Measurements from ENCODE around the gene NEAT1.
A peak's percentile ranks its signal among the peaks of the same experiment; 100 is the strongest.

Gene NEAT1

GRCh38 chr11:65421794-65422632, 585 bp upstream of the NEAT1 start:
- DNase-seq (ENCODE audit: low read depth) = peak; percentile 90

DNA sequence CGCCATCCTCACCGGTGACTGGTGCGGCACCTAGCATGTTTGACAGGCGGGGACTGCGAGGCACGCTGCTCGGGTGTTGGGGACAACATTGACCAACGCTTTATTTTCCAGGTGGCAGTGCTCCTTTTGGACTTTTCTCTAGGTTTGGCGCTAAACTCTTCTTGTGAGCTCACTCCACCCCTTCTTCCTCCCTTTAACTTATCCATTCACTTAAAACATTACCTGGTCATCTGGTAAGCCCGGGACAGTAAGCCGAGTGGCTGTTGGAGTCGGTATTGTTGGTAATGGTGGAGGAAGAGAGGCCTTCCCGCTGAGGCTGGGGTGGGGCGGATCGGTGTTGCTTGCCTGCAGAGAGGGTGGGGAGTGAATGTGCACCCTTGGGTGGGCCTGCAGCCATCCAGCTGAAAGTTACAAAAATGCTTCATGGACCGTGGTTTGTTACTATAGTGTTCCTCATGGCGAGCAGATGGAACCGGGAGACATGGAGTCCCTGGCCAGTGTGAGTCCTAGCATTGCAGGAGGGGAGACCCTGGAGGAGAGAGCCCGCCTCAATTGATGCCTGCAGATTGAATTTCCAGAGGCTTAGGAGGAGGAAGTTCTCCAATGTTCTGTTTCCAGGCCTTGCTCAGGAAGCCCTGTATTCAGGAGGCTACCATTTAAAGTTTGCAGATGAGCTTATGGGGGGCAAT, 1.1 kb downstream of the NEAT1 start:
- DNase-seq (ENCODE audit: low read depth) = no peak

DNA sequence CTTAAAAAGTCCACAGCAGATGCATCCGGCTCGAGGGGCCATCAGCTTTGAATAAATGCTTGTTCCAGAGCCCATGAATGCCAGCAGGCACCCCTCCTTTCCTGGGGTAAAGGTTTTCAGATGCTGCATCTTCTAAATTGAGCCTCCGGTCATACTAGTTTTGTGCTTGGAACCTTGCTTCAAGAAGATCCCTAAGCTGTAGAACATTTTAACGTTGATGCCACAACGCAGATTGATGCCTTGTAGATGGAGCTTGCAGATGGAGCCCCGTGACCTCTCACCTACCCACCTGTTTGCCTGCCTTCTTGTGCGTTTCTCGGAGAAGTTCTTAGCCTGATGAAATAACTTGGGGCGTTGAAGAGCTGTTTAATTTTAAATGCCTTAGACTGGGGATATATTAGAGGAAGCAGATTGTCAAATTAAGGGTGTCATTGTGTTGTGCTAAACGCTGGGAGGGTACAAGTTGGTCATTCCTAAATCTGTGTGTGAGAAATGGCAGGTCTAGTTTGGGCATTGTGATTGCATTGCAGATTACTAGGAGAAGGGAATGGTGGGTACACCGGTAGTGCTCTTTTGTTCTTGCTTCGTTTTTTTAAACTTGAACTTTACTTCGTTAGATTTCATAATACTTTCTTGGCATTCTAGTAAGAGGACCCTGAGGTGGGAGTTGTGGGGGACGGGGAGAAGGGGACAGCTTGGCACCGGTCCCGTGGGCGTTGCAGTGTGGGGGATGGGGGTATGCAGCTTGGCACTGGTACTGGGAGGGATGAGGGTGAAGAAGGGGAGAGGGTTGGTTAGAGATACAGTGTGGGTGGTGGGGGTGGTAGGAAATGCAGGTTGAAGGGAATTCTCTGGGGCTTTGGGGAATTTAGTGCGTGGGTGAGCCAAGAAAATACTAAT, 1.9 kb downstream of the NEAT1 start:
- DNase-seq (ENCODE audit: low read depth) = peak; percentile 50

DNA sequence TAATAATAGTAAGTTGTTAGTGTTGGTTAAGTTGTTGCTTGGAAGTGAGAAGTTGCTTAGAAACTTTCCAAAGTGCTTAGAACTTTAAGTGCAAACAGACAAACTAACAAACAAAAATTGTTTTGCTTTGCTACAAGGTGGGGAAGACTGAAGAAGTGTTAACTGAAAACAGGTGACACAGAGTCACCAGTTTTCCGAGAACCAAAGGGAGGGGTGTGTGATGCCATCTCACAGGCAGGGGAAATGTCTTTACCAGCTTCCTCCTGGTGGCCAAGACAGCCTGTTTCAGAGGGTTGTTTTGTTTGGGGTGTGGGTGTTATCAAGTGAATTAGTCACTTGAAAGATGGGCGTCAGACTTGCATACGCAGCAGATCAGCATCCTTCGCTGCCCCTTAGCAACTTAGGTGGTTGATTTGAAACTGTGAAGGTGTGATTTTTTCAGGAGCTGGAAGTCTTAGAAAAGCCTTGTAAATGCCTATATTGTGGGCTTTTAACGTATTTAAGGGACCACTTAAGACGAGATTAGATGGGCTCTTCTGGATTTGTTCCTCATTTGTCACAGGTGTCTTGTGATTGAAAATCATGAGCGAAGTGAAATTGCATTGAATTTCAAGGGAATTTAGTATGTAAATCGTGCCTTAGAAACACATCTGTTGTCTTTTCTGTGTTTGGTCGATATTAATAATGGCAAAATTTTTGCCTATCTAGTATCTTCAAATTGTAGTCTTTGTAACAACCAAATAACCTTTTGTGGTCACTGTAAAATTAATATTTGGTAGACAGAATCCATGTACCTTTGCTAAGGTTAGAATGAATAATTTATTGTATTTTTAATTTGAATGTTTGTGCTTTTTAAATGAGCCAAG, 2.7 kb downstream of the NEAT1 start:
- peak; percentile 62 for DNase-seq (ENCODE audit: low read depth)

DNA sequence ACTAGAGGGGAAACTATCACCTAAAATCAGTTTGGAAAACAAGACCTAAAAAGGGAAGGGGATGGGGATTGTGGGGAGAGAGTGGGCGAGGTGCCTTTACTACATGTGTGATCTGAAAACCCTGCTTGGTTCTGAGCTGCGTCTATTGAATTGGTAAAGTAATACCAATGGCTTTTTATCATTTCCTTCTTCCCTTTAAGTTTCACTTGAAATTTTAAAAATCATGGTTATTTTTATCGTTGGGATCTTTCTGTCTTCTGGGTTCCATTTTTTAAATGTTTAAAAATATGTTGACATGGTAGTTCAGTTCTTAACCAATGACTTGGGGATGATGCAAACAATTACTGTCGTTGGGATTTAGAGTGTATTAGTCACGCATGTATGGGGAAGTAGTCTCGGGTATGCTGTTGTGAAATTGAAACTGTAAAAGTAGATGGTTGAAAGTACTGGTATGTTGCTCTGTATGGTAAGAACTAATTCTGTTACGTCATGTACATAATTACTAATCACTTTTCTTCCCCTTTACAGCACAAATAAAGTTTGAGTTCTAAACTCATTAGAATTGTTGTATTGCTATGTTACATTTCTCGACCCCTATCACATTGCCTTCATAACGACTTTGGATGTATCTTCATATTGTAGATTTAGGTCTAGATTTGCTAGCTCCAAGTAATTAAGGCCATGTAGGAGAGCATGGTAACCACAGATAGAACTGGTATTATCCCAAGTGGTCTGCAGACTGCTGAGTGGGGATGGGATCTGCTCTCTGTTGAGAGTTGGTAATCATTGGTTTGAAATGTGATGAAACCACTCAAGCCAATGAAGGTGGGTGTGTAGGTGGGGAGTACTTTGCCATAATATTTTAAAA, 3.6 kb downstream of the NEAT1 start:
- no peak for DNase-seq (ENCODE audit: low read depth)

GRCh38 chr11:65426839-65427690, 4.5 kb downstream of the NEAT1 start:
- no peak for DNase-seq (ENCODE audit: low read depth)

- no peak for DNase-seq (ENCODE audit: low read depth)
Measured at GRCh38 chr11:65427691-65428577, 5.3 kb downstream of the NEAT1 start.

DNA sequence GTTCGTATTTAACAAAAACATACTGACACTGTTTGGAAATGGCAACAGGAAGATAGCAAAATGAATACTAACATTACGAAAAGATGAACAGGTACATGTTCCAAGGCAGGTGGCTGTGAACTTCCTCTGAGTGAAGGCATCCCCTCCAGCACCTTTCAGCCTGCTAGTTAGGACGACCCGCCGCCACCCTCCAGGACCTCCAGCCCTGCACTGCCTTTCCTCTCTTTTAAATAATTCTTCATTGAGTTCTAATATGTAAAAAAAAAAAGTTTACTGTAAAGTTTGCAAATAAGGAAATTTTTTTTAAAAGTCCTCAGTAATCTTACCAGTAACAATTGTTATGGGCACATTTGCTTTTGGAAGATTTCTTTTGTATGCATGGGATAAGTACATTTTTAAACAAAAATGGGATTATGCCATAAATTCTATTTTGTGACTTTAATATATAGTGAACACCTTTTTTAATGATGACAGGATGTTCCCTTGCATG, 6.0 kb downstream of the NEAT1 start:
- no peak for DNase-seq (ENCODE audit: low read depth)

- DNase-seq (ENCODE audit: low read depth) = no peak
Measured at GRCh38 chr11:65429068-65429681, 6.6 kb downstream of the NEAT1 start.

GRCh38 chr11:65429724-65430405, 7.3 kb downstream of the NEAT1 start:
- DNase-seq (ENCODE audit: low read depth) = no peak

GRCh38 chr11:65430406-65431217, 8.0 kb downstream of the NEAT1 start:
- no peak for DNase-seq (ENCODE audit: low read depth)

GRCh38 chr11:65431451-65432099, 9.0 kb downstream of the NEAT1 start:
- no peak for DNase-seq (ENCODE audit: low read depth)

GRCh38 chr11:65432100-65432650, 9.6 kb downstream of the NEAT1 start:
- DNase-seq (ENCODE audit: low read depth) = no peak

DNA sequence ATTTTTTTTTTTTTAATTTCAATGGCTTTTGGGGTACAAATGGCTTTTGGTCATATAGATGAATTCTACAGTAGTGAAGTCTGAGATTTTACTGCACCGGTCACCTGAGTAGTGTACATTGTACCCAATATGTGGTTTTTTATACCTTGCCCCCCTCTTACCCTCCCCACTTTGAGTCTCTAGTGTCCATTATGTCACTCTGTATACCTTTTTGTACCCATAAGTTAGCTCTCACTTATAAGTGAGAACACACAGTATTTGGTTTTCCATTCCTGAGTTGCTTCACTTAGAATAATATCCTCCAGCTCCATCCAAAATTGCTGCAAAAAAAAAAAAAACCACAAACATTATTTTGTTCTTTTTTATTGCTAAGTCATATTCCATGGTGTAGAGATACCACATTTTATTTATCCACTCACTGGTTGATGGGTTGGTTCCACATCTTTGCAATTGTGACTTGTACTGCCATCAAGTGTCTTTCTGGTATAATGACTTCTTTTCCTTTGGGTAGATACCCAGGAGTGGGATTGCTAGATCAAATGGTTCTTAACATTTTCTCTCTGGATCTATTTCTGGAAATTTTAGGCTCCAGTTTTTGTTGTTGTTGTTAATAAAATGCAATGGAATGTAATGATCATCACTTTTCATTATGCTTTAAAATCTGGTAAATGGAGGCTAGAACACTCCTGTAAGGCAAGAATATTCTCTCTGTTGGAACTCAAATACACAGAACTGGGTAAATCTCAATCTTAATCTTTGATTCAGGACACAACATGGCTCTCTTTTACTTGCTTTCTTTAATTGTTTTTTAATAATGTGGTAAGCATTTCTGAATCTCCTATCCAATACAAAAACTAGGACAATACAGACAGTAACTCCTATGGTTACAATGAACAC, 10.3 kb downstream of the NEAT1 start:
- no peak for DNase-seq (ENCODE audit: low read depth)

DNA sequence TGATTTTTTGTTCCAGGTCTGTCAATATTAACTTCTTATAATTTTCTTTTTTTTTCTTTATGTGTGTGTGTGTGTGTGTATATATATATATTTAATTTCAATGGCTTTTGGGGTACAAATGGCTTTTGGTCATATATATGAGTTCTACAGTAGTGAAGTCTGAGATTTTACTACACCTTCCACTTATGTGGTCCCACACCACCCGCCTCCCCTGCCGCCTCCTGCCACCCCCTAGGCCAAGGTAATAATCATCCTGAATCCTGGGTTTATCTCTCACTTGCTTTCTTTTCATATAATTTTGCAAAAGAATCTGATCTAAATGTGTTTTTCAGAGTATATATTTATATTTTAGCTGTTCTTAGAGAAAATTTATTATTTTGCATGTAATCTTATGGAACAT, 11.1 kb downstream of the NEAT1 start:
- DNase-seq (ENCODE audit: low read depth) = no peak
